CD4-positive, alpha-beta T cell treated with Interleukin-4 for 4 hours (primary cell): ENCODE measurements around the gene RGS3.

Experiments used
- DNase-seq: peaks from one replicate; pipeline ENCODE4 v3.0.0-alpha.2; 2020

RGS3 gene

GRCh38 chr9:113574441-113575262 lies 111.1 kb downstream of the RGS3 start:
- DNase-seq: no peak

GRCh38 chr9:113577525-113578261 lies 114.2 kb downstream of the RGS3 start:
- DNase-seq: no peak

GRCh38 chr9:113578279-113578865 lies 114.8 kb downstream of the RGS3 start:
- DNase-seq: no peak

- peak; percentile 87 for DNase-seq
Measured at GRCh38 chr9:113578882-113579282, 115.4 kb downstream of the RGS3 start.

- peak; percentile 27 for DNase-seq
Measured at GRCh38 chr9:113579283-113580040, 115.9 kb downstream of the RGS3 start.

- DNase-seq: peak; percentile 68
Measured at GRCh38 chr9:113580041-113580953, 116.8 kb downstream of the RGS3 start.

GRCh38 chr9:113580954-113581311 lies 117.4 kb downstream of the RGS3 start:
- no peak for DNase-seq

- peak; percentile 82 for DNase-seq
Measured at GRCh38 chr9:113581865-113582697, 118.6 kb downstream of the RGS3 start.

- no peak for DNase-seq
Measured at GRCh38 chr9:113582698-113583200, 119.2 kb downstream of the RGS3 start.

- DNase-seq: no peak
Measured at GRCh38 chr9:113583511-113584427, 120.2 kb downstream of the RGS3 start.

- no peak for DNase-seq
Measured at GRCh38 chr9:113584428-113585084, 121.0 kb downstream of the RGS3 start.

- no peak for DNase-seq
Measured at GRCh38 chr9:113585085-113585442, 121.5 kb downstream of the RGS3 start.

- DNase-seq: no peak
Measured at GRCh38 chr9:113585555-113585954, 122.0 kb downstream of the RGS3 start.

GRCh38 chr9:113587471-113588031 lies 124.0 kb downstream of the RGS3 start:
- no peak for DNase-seq

GRCh38 chr9:113588242-113588810 lies 124.8 kb downstream of the RGS3 start:
- DNase-seq: no peak

- DNase-seq: no peak
Measured at GRCh38 chr9:113588936-113589335, 125.4 kb downstream of the RGS3 start.

GRCh38 chr9:113589407-113589806 lies 125.9 kb downstream of the RGS3 start:
- DNase-seq: no peak

GRCh38 chr9:113589890-113590289 lies 126.4 kb downstream of the RGS3 start:
- DNase-seq: peak; percentile 47

- no peak for DNase-seq
Measured at GRCh38 chr9:113590389-113590788, 126.9 kb downstream of the RGS3 start.
